Smooth muscle cell (in vitro differentiated cells): Measurements from ENCODE around the gene ACTG2. TPM values are rescaled to one million over a fixed set of nuclear protein-coding genes. Genes with fewer than 3 reads are reported as not detected.

ENCODE experiments used
- DNase-seq: peaks from one replicate; lab custom pipeline; 2025; ENCODE audit not compliant: unreplicated experiment; lab: John Stamatoyannopoulos, UW
- H2AFZ ChIP-seq: fragments of 200-600 bp; sonication (generic); 2 replicates; pipeline ENCODE4 v1.6.0; 2016; ENCODE audit warnings: antibody characterized with exemption, low read depth, mild to moderate bottlenecking
- H3F3A ChIP-seq: fragments of 200-600 bp; sonication (generic); 2 replicates; pipeline ENCODE4 v1.6.0; 2017; ENCODE audit warnings: antibody characterized with exemption, low read depth
- H3K27ac ChIP-seq: fragments of 200-600 bp; sonication (generic); 2 replicates; pipeline ENCODE4 v1.5.1; 2016; ENCODE audit warnings: low read depth, mild to moderate bottlenecking
- H3K27me3 ChIP-seq: fragments of 200-600 bp; sonication (generic); 2 replicates; pipeline ENCODE4 v1.6.1; 2016; ENCODE audit warnings: low read depth, mild to moderate bottlenecking
- H3K36me3 ChIP-seq: fragments of 200-600 bp; sonication (generic); 2 replicates; pipeline ENCODE4 v1.5.1; 2016; ENCODE audit warnings: low read depth
- H3K4me1 ChIP-seq: fragments of 200-600 bp; sonication (generic); 2 replicates; pipeline ENCODE4 v1.5.1; 2016; ENCODE audit warnings: low read depth
- H3K4me2 ChIP-seq: fragments of 200-600 bp; sonication (generic); 2 replicates; pipeline ENCODE4 v1.6.0; 2016; ENCODE audit warnings: mild to moderate bottlenecking
- H3K4me3 ChIP-seq: fragments of 200-600 bp; sonication (generic); 2 replicates; pipeline ENCODE4 v1.5.1; 2016; ENCODE audit warnings: mild to moderate bottlenecking
- H3K79me2 ChIP-seq: fragments of 200-600 bp; sonication (generic); 2 replicates; pipeline ENCODE4 v1.6.0; 2016; ENCODE audit warnings: low read depth, mild to moderate bottlenecking
- H3K9ac ChIP-seq: fragments of 200-600 bp; sonication (generic); 2 replicates; pipeline ENCODE4 v1.6.0; 2016; ENCODE audit warnings: low read depth
- H3K9me3 ChIP-seq: fragments of 200-600 bp; sonication (generic); replicated peaks from 2 replicates; pipeline ENCODE4 v1.5.1; 2016; ENCODE audit warnings: low read depth
- H4K20me1 ChIP-seq: fragments of 200-600 bp; sonication (generic); 2 replicates; pipeline ENCODE4 v1.6.0; 2016; ENCODE audit warnings: low read depth
- CTCF ChIP-seq: fragments of 200-600 bp; sonication (generic); IDR thresholded peaks from 2 replicates; pipeline ENCODE4 v1.5.1; 2017; ENCODE audit warnings: borderline replicate concordance, mild to moderate bottlenecking, antibody characterized with exemption; ENCODE audit not compliant: insufficient read depth, poor library complexity, severe bottlenecking
- WGBS: methylation state at CpG from one replicate; pipeline ENCODE4 v1.1.7; 2016; ENCODE audit warnings: low lambda C conversion rate; 5-methylcytosine and 5-hydroxymethylcytosine counted together
- polyA plus RNA-seq: library from polyadenylated mRNA; unstranded; fragments of >200 nt; fragmentation: Nextera tagmentation; extraction: Ambion mirVana; gene quantifications from 2 replicates; pipeline ENCODE4 v1.2.1, GENCODE V29; 2016
- total RNA-seq: library from RNA; depleted of rRNA; stranded (reverse); fragments of >200 nt; gene quantifications from 2 replicates; pipeline ENCODE4 v1.2.3, GENCODE V29; 2014

Gene ACTG2
- total and polyA plus RNA-seq, 2 experiments from 2014 or later: 323 to 874 TPM

- H3K79me2 ChIP-seq: no peaks in the 10 kb centered on the region
- no peaks in the 10 kb centered on the region for H3F3A ChIP-seq
- peaks cover 5% of the 10 kb centered on the region for H4K20me1 ChIP-seq
- no peak overlapping the region for H3K27ac ChIP-seq
- H3K4me3 ChIP-seq: no peak overlapping the region
- no peak overlapping the region for H3K9ac ChIP-seq
- H2AFZ ChIP-seq: no peak overlapping the region
- no peaks in the 10 kb centered on the region for H3K36me3 ChIP-seq
- no peaks in the 10 kb centered on the region for H3K4me1 ChIP-seq
- no peaks in the 10 kb centered on the region for H3K27me3 ChIP-seq
- no peak overlapping the region for H3K4me2 ChIP-seq
- no peak for DNase-seq
- TF ChIP-seq CTCF: no peak
- H3K9me3 ChIP-seq: no peaks in the 10 kb centered on the region
- WGBS: 93% methylated on average over 10 of the region's 10 CpGs
These were observed 16.2 kb downstream of the ACTG2 start for GRCh38 chr2:73908689-73909652.

GRCh38 chr2:73910873-73911547 lies 18.2 kb downstream of the ACTG2 start:
- WGBS: 92% methylated on average over 6 of the region's 6 CpGs
- no peaks in the 10 kb centered on the region for H3K27me3 ChIP-seq
- H3K4me1 ChIP-seq: no peaks in the 10 kb centered on the region
- no peak overlapping the region for H3K27ac ChIP-seq
- peaks cover 5% of the 10 kb centered on the region for H4K20me1 ChIP-seq
- H3K4me2 ChIP-seq: no peak overlapping the region
- no peak for TF ChIP-seq CTCF
- no peak overlapping the region for H3K9ac ChIP-seq
- H3F3A ChIP-seq: no peaks in the 10 kb centered on the region
- no peaks in the 10 kb centered on the region for H3K36me3 ChIP-seq
- no peaks in the 10 kb centered on the region for H3K79me2 ChIP-seq
- no peaks in the 10 kb centered on the region for H3K9me3 ChIP-seq
- DNase-seq: no peak
- H3K4me3 ChIP-seq: no peak overlapping the region
- H2AFZ ChIP-seq: no peak overlapping the region

GRCh38 chr2:73911548-73912208 lies 18.9 kb downstream of the ACTG2 start:
- H2AFZ ChIP-seq: no peak overlapping the region
- DNase-seq: no peak
- H3K4me1 ChIP-seq: no peaks in the 10 kb centered on the region
- H3K27ac ChIP-seq: no peak overlapping the region
- 89% methylated on average over 8 of the region's 8 CpGs for WGBS
- peaks cover 5% of the 10 kb centered on the region for H4K20me1 ChIP-seq
- no peaks in the 10 kb centered on the region for H3K27me3 ChIP-seq
- H3F3A ChIP-seq: no peaks in the 10 kb centered on the region
- H3K79me2 ChIP-seq: no peaks in the 10 kb centered on the region
- H3K9me3 ChIP-seq: no peaks in the 10 kb centered on the region
- H3K36me3 ChIP-seq: no peaks in the 10 kb centered on the region
- TF ChIP-seq CTCF: no peak
- no peak overlapping the region for H3K9ac ChIP-seq
- no peak overlapping the region for H3K4me3 ChIP-seq
- no peak overlapping the region for H3K4me2 ChIP-seq
